Liver (tissue), 9 donors: ENCODE results near the gene NOTO. TPM values are rescaled to one million over a fixed set of nuclear protein-coding genes. Genes with fewer than 3 reads are reported as not detected.
A peak's percentile ranks its signal among the peaks of the same experiment; 100 is the strongest.

Experiments
- DNase-seq: peaks from one replicate; pipeline ENCODE4 v3.0.0-alpha.2; 2017; ENCODE audit warnings: low spot score
- H3K27ac ChIP-seq, 2 donors: one replicate each; pipeline ENCODE4 v1.7.0; 2013; ENCODE audit warnings: inconsistent platforms in 2 of 2, low read length in 2 of 2, control low read depth in 1 of 2, low read depth in 1 of 2, mild to moderate bottlenecking in 1 of 2
- H3K27me3 ChIP-seq, 4 donors: one replicate each; pipeline versions ENCODE4 v1.6.1 to v1.7.0; 2013; ENCODE audit warnings: low read length in 3 of 4, inconsistent platforms in 1 of 4, mild to moderate bottlenecking in 1 of 4, moderate library complexity in 1 of 4; ENCODE audit not compliant: control insufficient read depth in 4 of 4, insufficient read depth in 4 of 4
- H3K36me3 ChIP-seq, 4 donors: one replicate each; pipeline versions ENCODE4 v1.6.1 to v1.7.0; 2013; ENCODE audit warnings: low read length in 3 of 4, mild to moderate bottlenecking in 3 of 4, low read depth in 1 of 4, moderate library complexity in 1 of 4; ENCODE audit not compliant: control insufficient read depth in 4 of 4, insufficient read depth in 3 of 4
- H3K4me1 ChIP-seq, 4 donors: one replicate each; pipeline versions ENCODE4 v1.6.1 to v1.7.0; 2013; ENCODE audit warnings: low read length in 3 of 4, mild to moderate bottlenecking in 3 of 4, moderate library complexity in 1 of 4; ENCODE audit not compliant: control insufficient read depth in 4 of 4, insufficient read depth in 4 of 4
- H3K4me3 ChIP-seq, 3 donors: one replicate each; pipeline versions ENCODE4 v1.6.1 to v1.7.0; 2013; ENCODE audit warnings: low read length in 3 of 3, control low read depth in 1 of 3, low read depth in 1 of 3, mild to moderate bottlenecking in 1 of 3
- H3K9ac ChIP-seq, 2 donors: one replicate each; pipeline ENCODE4 v1.7.0; 2013; ENCODE audit warnings: low read length in 2 of 2, mild to moderate bottlenecking in 2 of 2, moderate library complexity in 2 of 2, control low read depth in 1 of 2, low read depth in 1 of 2
- H3K9me3 ChIP-seq, 4 donors: one replicate each; pipeline versions ENCODE4 v1.6.1 to v1.7.0; 2013; ENCODE audit warnings: low read length in 3 of 4; ENCODE audit not compliant: control insufficient read depth in 4 of 4
- ATF3 ChIP-seq: IDR thresholded peaks from 2 replicates; pipeline ENCODE4 v1.6.1; 2016; ENCODE audit warnings: antibody characterized with exemption
- EGR1 ChIP-seq, 2 donors: IDR thresholded peaks; 2 replicates each; pipeline ENCODE4 v1.6.1; 2016 to 2018; ENCODE audit warnings: antibody characterized with exemption in 2 of 2, low read depth in 2 of 2
- FOXA1 ChIP-seq: IDR thresholded peaks from 2 replicates; pipeline ENCODE4 v1.6.1; 2016; ENCODE audit warnings: antibody characterized with exemption
- FOXA2 ChIP-seq: IDR thresholded peaks from 2 replicates; pipeline ENCODE4 v1.6.1; 2016; ENCODE audit warnings: antibody characterized with exemption
- GABPA ChIP-seq, 2 donors: IDR thresholded peaks in 1 of 2; conservative IDR thresholded peaks in 1 of 2; 2 replicates each; pipeline ENCODE4 v1.6.1; 2016; ENCODE audit warnings: antibody characterized with exemption in 2 of 2, mild to moderate bottlenecking in 1 of 2, moderate library complexity in 1 of 2
- HNF4A ChIP-seq, 2 donors: conservative IDR thresholded peaks; 2 replicates each; pipeline ENCODE4 v1.6.1; 2016; ENCODE audit warnings: antibody characterized with exemption in 2 of 2, mild to moderate bottlenecking in 2 of 2
- HNF4G ChIP-seq: IDR thresholded peaks from 2 replicates; pipeline ENCODE4 v1.6.1; 2016; ENCODE audit warnings: antibody characterized with exemption
- JUND ChIP-seq, 2 donors: IDR thresholded peaks; 2 replicates each; pipeline ENCODE4 v1.6.1; 2016; ENCODE audit warnings: antibody characterized with exemption in 2 of 2
- MAX ChIP-seq: IDR thresholded peaks from 2 replicates; pipeline ENCODE4 v1.6.1; 2016; ENCODE audit warnings: antibody characterized with exemption
- NR2F2 ChIP-seq: IDR thresholded peaks from 2 replicates; pipeline ENCODE4 v1.6.1; 2016; ENCODE audit warnings: antibody characterized with exemption
- RAD21 ChIP-seq, 2 donors: IDR thresholded peaks; 2 replicates each; pipeline ENCODE4 v1.6.1; 2016; ENCODE audit warnings: antibody characterized with exemption in 2 of 2, mild to moderate bottlenecking in 2 of 2
- RXRA ChIP-seq, 2 donors: IDR thresholded peaks; 2 replicates each; pipeline ENCODE4 v1.6.1; 2017 to 2018; ENCODE audit warnings: antibody characterized with exemption in 2 of 2, mild to moderate bottlenecking in 1 of 2
- SP1 ChIP-seq: IDR thresholded peaks from 2 replicates; pipeline ENCODE4 v1.6.1; 2018; ENCODE audit warnings: antibody characterized with exemption, mild to moderate bottlenecking
- TAF1 ChIP-seq: conservative IDR thresholded peaks from 2 replicates; pipeline ENCODE4 v1.6.1; 2016; ENCODE audit warnings: antibody characterized with exemption, mild to moderate bottlenecking
- YY1 ChIP-seq: IDR thresholded peaks from 2 replicates; pipeline ENCODE4 v1.6.1; 2016; ENCODE audit warnings: antibody characterized with exemption, mild to moderate bottlenecking
- WGBS: extraction: QIAGEN DNeasy Blood & Tissue Kit; methylation state at CpG from one replicate; pipeline ENCODE4 v1.1.7; 2013; 5-methylcytosine and 5-hydroxymethylcytosine counted together
- polyA plus RNA-seq, 2 donors: library from polyadenylated mRNA; stranded (reverse) in 1 of 2; unstranded in 1 of 2; fragments of 200-250 nt in 1 of 2; fragments of >200 nt in 1 of 2; fragmentation: Nextera tagmentation in 1 of 2; extraction: Ambion mirVana in 1 of 2; gene quantifications; one replicate each; pipeline versions ENCODE4 v1.2.1 to v1.2.3, GENCODE V29; 2013 to 2015
- total RNA-seq, 2 donors: library from RNA; depleted of rRNA; stranded (reverse); fragments of >200 nt; gene quantifications; one replicate each; pipeline ENCODE4 v1.2.3, GENCODE V29; 2014
- TF ChIP-seq, protein P1 (sequence below): fragments of 150-350 bp; IDR thresholded peaks from 2 replicates; pipeline ENCODE4 v1.5.1; 2017; ENCODE audit warnings: improper control_type of control experiment, low read depth, low read length; ENCODE audit not compliant: missing input control
- TF ChIP-seq, protein P2 (sequence below): IDR thresholded peaks from 2 replicates; pipeline ENCODE4 v1.6.1; 2016; ENCODE audit warnings: antibody characterized with exemption
- TF ChIP-seq, protein P3 (sequence below): IDR thresholded peaks from 2 replicates; pipeline ENCODE4 v1.6.1; 2016; ENCODE audit warnings: antibody characterized with exemption, mild to moderate bottlenecking
- donor health status: healthy.
- donor health status: healthy.
- donor health status: healthy.
- donor health status: healthy.
- donor health status: healthy.

NOTO gene, protein sequence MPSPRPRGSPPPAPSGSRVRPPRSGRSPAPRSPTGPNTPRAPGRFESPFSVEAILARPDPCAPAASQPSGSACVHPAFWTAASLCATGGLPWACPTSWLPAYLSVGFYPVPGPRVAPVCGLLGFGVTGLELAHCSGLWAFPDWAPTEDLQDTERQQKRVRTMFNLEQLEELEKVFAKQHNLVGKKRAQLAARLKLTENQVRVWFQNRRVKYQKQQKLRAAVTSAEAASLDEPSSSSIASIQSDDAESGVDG
- total RNA-seq (not detected), polyA plus RNA-seq (not detected)

GRCh38 chr2:73202156-73203054 is at the start of gene NOTO:
TSS of gene NOTO (plus strand) at chr2:73202574. CDS start at chr2:73202667, 93 bp downstream.
- Histone ChIP-seq H3K9me3 (no peaks in the 10 kb centered on the region), H3K4me3 (peak within 1 kb of the TSS in 1 of 3 donors; percentile 17), H3K4me1 (peaks cover 0 to 16% (median 7%) of the 10 kb centered on the region in 4 donors), H3K27ac (no peak within 1 kb of the TSS), H3K27me3 (peaks cover 0 to 9% (median 3%) of the 10 kb centered on the region in 4 donors), H3K36me3 (no peaks in the 10 kb centered on the region), H3K9ac (no peak within 1 kb of the TSS)
- 4% methylated on average over 87 of the region's 87 CpGs for WGBS
- no peak for DNase-seq
- no peak for TF ChIP-seq GABPA (IDR thresholded peaks at IDR 0.05 in 1 of 2, conservative IDR thresholded peaks at IDR 0.05 in 1 of 2)
- TF ChIP-seq HNF4G = no peak
- TF ChIP-seq, protein P1, sequence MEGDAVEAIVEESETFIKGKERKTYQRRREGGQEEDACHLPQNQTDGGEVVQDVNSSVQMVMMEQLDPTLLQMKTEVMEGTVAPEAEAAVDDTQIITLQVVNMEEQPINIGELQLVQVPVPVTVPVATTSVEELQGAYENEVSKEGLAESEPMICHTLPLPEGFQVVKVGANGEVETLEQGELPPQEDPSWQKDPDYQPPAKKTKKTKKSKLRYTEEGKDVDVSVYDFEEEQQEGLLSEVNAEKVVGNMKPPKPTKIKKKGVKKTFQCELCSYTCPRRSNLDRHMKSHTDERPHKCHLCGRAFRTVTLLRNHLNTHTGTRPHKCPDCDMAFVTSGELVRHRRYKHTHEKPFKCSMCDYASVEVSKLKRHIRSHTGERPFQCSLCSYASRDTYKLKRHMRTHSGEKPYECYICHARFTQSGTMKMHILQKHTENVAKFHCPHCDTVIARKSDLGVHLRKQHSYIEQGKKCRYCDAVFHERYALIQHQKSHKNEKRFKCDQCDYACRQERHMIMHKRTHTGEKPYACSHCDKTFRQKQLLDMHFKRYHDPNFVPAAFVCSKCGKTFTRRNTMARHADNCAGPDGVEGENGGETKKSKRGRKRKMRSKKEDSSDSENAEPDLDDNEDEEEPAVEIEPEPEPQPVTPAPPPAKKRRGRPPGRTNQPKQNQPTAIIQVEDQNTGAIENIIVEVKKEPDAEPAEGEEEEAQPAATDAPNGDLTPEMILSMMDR = no peak
- TF ChIP-seq MAX = no peak
- no peak for TF ChIP-seq YY1
- TF ChIP-seq FOXA2 = no peak
- no peak for TF ChIP-seq RAD21 (IDR thresholded peaks at IDR 0.05)
- TF ChIP-seq HNF4A (conservative IDR thresholded peaks at IDR 0.05) = no peak
- TF ChIP-seq NR2F2 = no peak
- TF ChIP-seq TAF1 = no peak
- TF ChIP-seq, protein P2, sequence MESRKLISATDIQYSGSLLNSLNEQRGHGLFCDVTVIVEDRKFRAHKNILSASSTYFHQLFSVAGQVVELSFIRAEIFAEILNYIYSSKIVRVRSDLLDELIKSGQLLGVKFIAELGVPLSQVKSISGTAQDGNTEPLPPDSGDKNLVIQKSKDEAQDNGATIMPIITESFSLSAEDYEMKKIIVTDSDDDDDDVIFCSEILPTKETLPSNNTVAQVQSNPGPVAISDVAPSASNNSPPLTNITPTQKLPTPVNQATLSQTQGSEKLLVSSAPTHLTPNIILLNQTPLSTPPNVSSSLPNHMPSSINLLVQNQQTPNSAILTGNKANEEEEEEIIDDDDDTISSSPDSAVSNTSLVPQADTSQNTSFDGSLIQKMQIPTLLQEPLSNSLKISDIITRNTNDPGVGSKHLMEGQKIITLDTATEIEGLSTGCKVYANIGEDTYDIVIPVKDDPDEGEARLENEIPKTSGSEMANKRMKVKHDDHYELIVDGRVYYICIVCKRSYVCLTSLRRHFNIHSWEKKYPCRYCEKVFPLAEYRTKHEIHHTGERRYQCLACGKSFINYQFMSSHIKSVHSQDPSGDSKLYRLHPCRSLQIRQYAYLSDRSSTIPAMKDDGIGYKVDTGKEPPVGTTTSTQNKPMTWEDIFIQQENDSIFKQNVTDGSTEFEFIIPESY = no peak
- no peak for TF ChIP-seq ATF3
- TF ChIP-seq FOXA1 = no peak
- TF ChIP-seq, protein P3, sequence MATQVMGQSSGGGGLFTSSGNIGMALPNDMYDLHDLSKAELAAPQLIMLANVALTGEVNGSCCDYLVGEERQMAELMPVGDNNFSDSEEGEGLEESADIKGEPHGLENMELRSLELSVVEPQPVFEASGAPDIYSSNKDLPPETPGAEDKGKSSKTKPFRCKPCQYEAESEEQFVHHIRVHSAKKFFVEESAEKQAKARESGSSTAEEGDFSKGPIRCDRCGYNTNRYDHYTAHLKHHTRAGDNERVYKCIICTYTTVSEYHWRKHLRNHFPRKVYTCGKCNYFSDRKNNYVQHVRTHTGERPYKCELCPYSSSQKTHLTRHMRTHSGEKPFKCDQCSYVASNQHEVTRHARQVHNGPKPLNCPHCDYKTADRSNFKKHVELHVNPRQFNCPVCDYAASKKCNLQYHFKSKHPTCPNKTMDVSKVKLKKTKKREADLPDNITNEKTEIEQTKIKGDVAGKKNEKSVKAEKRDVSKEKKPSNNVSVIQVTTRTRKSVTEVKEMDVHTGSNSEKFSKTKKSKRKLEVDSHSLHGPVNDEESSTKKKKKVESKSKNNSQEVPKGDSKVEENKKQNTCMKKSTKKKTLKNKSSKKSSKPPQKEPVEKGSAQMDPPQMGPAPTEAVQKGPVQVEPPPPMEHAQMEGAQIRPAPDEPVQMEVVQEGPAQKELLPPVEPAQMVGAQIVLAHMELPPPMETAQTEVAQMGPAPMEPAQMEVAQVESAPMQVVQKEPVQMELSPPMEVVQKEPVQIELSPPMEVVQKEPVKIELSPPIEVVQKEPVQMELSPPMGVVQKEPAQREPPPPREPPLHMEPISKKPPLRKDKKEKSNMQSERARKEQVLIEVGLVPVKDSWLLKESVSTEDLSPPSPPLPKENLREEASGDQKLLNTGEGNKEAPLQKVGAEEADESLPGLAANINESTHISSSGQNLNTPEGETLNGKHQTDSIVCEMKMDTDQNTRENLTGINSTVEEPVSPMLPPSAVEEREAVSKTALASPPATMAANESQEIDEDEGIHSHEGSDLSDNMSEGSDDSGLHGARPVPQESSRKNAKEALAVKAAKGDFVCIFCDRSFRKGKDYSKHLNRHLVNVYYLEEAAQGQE = no peak
- no peak for TF ChIP-seq RXRA (IDR thresholded peaks at IDR 0.05)
- TF ChIP-seq SP1 = no peak
- no peak for TF ChIP-seq JUND (IDR thresholded peaks at IDR 0.05)
- no peak for TF ChIP-seq EGR1 (IDR thresholded peaks at IDR 0.05; ENCODE audit: low read depth in 2 of 2)
